Hepatocyte (in vitro differentiated cells): ENCODE data around the gene PLXND1.

Experiments
- CTCF ChIP-seq: fragments of 200-600 bp; sonication (generic); IDR thresholded peaks from 2 replicates; pipeline ENCODE4 v1.5.1; 2016; ENCODE audit warnings: antibody characterized with exemption, mild to moderate bottlenecking; ENCODE audit not compliant: poor library complexity
- EZH2 ChIP-seq: fragments of 200-600 bp; sonication (generic); IDR thresholded peaks from 2 replicates; pipeline ENCODE4 v1.6.1; 2016; ENCODE audit warnings: antibody characterized with exemption, mild to moderate bottlenecking, borderline replicate concordance

DNA sequence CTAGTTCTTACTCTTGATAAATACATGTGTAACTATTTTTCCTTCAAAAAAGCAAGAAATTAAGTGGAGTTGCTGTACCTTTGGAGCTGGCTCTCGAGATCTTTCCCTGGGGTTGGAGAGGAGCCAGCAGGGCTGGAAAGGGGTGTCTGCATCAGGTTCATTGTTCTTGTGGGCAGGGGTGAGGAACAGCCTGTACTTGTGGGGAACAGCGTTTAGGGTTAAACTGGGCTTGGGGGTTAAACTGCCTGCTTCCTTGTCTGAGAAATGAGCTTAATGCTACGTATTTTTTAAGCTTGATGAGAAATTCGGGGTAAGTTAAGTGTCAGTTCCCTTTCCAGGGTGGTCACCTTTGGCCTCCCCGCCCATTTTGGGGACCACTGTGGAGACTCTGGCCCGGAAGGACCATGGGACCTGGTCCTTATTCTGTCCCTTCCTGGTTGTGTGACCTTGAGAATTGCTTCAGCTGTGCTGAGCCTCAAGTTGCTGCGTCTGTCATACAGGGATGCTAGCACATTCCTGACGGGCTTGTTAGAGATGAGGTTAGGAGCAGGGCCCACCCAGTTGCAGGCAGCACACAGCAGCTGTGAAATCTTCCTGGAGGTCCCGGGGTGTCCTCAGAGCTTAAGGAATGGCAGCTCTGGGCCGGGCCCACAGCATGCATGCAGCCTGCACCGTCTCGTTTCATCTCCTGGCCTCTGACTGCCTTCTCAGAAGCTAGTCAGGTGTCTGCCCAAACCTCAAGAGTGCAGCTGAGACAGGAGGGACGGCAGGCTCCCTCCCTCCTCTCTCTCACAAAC, 51.9 kb downstream of the PLXND1 start:
- TF ChIP-seq CTCF (no peak), EZH2 (no peak)
